ENCODE measurements around the gene SLC30A4.
A peak's percentile ranks its signal among the peaks of the same experiment; 100 is the strongest.
"Not testable (repeated sequence)": the region's sequence is repeated elsewhere in the genome, so short reads cannot be mapped to it uniquely, and the experiment has no call there.

SLC30A4 gene

GRCh38 chr15:45507143-45507542 lies 15.4 kb downstream of the SLC30A4 start:
- not testable (repeated sequence) for DNase-seq (ENCODE audit: low read depth)

GRCh38 chr15:45499426-45499825 lies 23.1 kb downstream of the SLC30A4 start:
- DNase-seq (ENCODE audit: low read depth), result no peak

- no peak for DNase-seq (ENCODE audit: low read depth)
Measured at GRCh38 chr15:45498701-45499100, 23.9 kb downstream of the SLC30A4 start.

- DNase-seq (ENCODE audit: low read depth), result no peak
Measured at GRCh38 chr15:45497261-45497660, 25.3 kb downstream of the SLC30A4 start.

GRCh38 chr15:45496658-45497057 lies 25.9 kb downstream of the SLC30A4 start:
- DNase-seq (ENCODE audit: low read depth), result no peak

GRCh38 chr15:45495588-45495987 lies 27.0 kb downstream of the SLC30A4 start:
- DNase-seq (ENCODE audit: low read depth), result no peak

DNA sequence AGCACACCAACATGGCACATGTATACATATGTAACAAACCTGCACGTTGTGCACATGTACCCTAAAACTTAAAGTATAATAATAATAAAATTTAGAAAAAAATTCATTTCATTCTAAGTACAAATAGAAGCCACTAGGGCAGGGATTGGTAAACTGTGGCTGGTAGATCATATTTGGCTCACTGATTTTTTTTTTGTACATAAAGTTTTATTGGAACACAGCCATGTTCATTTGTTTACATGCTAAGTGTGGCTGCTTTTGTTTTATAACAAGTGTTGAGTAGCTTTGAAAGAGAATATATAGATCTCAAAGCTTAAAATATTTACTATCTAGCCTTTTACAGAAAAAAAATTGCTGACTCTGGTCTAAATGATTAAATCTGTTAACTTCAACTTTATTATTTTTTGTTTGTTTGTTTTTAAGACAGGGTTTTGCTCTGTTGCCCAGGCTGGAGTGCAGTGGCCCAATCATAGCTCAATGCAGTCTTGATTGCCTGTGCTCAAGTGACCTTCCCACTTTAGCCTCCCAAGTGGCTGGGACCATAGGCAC lies 32.8 kb downstream of the SLC30A4 start:
- DNase-seq (ENCODE audit: low read depth), result no peak

DNA sequence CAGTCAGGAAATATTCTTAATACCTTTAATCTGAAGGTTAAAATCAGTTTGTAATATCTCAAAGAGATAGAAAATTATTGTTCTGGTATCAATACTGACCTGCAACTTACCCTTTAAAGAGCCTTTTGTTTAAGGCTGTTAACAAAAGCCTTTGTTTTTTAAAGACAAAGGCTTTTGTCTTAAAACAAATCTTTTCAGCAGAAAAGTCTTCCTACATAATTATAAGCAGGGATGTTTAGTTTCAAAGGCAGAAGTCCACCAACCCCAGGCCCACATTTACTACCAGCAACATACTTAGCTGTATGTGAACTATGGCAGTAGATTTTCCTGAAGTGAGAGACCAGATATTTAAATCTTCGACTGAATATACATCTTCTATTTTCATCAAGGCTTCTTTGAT lies 36.2 kb downstream of the SLC30A4 start:
- no peak for DNase-seq (ENCODE audit: low read depth)

DNA sequence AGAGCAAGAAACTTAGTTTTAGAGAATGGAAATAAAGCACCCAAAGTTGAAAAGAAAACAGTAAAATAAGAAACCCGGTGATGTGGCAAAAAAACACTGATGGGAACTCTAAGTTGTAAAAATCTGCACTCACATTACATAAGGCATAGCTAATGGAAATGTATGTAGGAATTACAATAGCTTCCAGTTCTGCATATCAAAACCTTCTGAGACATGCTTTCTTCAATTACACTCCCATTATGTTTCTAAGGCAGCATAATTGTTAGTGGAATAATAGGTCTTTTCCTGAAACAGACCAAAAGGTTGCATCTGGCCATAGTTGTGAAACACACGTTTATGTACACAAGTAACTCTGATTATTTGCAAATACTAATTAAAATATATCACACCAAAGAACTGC lies 41.4 kb downstream of the SLC30A4 start:
- DNase-seq (ENCODE audit: low read depth), result no peak

- no peak for DNase-seq (ENCODE audit: low read depth)
Measured at GRCh38 chr15:45476410-45476809, 46.1 kb downstream of the SLC30A4 start.

GRCh38 chr15:45474799-45475198 lies 47.8 kb downstream of the SLC30A4 start:
- DNase-seq (ENCODE audit: low read depth), result no peak

DNA sequence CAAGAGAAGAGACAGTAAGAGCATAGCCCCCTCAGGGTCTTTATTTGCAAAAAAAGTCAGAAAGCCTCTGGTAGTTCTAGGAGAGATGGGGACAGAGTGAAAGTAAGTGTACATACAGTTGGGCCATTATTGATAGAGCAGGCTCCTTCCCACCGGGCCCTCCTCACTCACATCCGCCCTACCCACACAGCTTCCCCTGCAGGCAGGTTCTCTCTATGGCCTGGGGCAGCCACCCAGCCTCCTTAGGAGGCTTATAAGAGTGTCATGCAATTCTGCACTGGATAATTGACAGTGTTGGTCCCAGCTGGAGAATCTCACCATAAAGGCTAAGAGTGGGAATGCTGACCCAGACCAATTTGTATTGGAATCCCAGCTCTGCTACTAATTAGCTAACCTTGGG lies 49.5 kb downstream of the SLC30A4 start:
- no peak for DNase-seq (ENCODE audit: low read depth)

GRCh38 chr15:45471151-45471550 lies 51.4 kb downstream of the SLC30A4 start:
- no peak for DNase-seq (ENCODE audit: low read depth)

DNA sequence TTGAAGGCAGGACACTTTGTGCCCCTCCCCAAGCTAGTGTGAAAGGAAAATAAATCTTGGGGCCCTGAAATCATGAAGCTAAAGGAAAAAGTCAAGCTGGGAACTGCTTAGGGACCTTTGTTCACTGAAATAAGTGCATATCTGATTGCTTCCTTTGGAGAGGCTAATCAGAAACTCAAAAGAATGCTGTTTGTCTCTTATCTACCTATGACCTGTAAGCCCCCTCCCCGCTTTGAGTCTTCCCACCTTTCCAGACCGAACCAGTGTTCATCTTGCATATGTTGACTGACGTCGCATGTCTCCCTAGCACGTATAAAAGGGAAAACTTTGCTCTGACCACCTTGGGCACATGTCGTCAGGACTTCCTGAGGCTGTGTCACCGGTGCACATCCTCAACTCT lies 53.1 kb downstream of the SLC30A4 start:
- no peak for DNase-seq (ENCODE audit: low read depth)

GRCh38 chr15:45469027-45469426 lies 53.5 kb downstream of the SLC30A4 start:
- no peak for DNase-seq (ENCODE audit: low read depth)

GRCh38 chr15:45468294-45468693 lies 54.3 kb downstream of the SLC30A4 start:
- no peak for DNase-seq (ENCODE audit: low read depth)

DNA sequence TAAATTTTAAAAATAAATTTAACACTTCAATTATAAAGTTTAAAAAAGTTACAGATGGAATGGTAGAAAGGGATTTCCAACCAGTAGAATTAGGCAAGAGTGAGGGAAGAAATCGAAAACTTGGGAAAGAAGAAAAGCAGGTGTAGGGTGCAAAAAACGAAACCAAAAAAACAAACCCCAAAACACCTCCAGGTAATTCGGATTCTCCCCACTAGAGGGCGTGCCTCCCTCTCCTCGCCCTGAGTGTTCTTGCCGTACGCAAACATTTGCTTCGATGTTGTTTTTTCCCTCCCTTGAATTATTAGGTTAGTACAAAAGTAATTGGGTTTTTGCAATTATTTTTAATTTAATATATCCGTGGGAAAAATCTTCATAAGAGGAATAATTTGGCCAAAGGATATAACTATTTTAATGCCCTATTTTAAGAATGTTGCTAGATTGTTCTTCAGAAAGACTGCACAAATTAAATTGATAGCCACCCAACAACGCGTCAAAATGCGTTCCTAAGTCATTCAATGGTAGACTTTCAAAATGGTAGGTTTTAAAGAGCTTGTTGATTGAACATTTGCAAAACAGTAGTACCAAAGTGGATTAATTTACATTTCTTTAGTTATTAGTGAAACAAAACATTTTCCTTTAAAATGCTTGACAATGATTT lies 63.7 kb downstream of the SLC30A4 start:
- DNase-seq (ENCODE audit: low read depth), result peak; percentile 64

DNA sequence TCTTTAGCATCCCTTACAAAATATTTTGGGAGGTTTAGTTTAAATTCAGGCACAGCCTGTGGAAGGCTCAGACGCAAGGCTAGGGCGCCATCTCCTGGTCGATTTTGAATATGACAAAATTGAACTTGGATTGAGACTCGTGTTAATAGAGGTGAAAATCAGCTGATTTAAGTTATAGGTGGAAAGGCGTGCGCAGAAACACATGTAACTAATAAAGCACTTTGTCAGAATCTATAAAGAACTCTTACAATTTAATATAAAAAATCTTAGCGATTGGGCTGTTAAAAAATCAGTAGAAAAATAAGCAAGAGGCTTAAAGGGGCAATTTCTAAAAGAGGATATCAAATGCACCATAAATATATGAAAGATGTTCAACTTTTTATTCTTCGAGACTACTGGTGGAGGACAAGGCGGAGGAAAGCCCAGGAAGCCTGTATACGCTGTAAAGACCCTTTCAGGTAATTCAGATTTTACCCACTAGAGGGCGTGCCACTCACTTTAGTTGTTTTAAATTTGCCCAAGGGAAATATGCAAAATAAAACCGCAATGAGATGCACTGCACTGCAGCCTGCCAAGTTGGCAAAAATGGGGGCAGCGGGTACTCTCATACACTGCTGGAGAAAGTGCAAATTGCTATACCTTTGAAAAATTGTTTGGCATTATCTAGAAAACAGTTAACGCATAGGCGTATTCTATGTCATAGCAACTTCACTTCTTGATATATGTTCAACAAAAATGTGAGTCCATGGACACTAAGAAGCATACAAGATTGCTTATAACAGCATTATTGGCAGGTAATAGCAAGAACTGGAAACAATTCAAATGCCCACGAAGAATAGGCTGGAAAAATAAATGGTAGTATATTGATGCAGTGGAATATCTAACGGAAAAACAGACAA lies 64.7 kb downstream of the SLC30A4 start:
- DNase-seq (ENCODE audit: low read depth), result peak; percentile 31

GRCh38 chr15:45457220-45457619 lies 65.3 kb downstream of the SLC30A4 start:
- no peak for DNase-seq (ENCODE audit: low read depth)

- DNase-seq (ENCODE audit: low read depth), result no peak
Measured at GRCh38 chr15:45456212-45457106, 66.1 kb downstream of the SLC30A4 start.

- DNase-seq (ENCODE audit: low read depth), result peak; percentile 32
Measured at GRCh38 chr15:45454814-45455213, 67.7 kb downstream of the SLC30A4 start.

- DNase-seq (ENCODE audit: low read depth), result no peak
Measured at GRCh38 chr15:45451265-45451664, 71.3 kb downstream of the SLC30A4 start.
